GM18867 (cell line): ENCODE data around the gene PDSS2.
"Not testable (repeated sequence)": the region's sequence is repeated elsewhere in the genome, so short reads cannot be mapped to it uniquely, and the experiment has no call there.

Experiments
- ATAC-seq: cut with Tn5 transposase; IDR thresholded peaks from one replicate; pipeline ENCODE4 v1.9.1; 2021; ENCODE audit warnings: mild to moderate bottlenecking, moderate library complexity; ENCODE audit not compliant: unreplicated experiment

Gene PDSS2

DNA sequence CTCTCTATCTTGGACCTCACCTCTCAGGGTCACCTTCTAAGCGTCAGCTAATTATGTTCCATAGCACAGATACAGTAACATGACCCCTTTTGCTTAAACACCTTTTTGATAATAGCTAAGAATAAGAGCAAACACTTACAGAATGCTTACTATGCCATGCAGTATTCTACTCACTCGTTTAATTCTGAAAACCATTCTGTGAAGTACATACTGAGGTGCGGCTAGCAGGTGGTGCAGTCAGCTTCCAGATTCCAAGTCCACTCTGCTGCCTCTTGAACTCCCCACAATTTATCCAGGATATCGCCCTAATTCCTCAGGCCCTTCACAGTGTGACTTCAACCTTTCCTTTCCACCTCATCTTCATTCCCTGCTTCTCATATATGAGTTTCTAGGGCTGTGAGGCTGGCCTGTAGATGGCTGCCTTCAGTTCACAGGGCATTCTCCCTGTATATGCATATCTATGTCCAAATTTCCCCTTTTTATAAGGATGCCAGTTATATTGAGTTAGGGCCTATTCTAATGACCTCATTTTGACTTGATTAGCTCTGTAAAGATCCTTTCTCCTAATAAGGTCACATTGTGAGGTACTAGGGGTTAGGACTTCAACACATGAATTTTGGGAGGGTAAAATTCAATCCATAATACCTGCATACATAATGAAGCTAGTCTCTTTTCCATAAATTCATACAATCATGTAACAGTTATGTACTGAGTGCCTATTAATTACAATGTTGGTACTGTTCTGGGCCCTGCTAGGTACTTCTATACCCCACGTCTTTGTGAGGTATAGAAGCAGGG lies 130.1 kb downstream of the PDSS2 start:
- no peak for ATAC-seq

DNA sequence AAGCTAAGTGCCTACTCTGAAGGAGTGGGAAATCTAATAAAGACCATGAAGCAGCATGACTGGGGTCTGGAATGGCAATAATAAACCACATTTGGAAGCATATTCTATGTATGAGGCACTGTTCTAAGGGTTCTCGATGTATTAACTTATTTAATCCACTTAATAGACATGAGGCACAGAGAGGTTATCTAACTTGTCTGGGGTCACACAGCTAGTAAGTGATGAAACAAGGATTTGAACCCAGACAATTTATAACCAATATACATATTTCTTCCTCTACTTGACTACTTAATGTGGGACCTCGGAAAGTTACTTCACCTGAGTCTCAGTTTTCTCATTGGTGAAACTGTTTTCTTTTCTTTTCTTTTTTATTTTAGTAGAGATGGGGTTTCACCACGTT lies 131.3 kb downstream of the PDSS2 start:
- no peak for ATAC-seq

DNA sequence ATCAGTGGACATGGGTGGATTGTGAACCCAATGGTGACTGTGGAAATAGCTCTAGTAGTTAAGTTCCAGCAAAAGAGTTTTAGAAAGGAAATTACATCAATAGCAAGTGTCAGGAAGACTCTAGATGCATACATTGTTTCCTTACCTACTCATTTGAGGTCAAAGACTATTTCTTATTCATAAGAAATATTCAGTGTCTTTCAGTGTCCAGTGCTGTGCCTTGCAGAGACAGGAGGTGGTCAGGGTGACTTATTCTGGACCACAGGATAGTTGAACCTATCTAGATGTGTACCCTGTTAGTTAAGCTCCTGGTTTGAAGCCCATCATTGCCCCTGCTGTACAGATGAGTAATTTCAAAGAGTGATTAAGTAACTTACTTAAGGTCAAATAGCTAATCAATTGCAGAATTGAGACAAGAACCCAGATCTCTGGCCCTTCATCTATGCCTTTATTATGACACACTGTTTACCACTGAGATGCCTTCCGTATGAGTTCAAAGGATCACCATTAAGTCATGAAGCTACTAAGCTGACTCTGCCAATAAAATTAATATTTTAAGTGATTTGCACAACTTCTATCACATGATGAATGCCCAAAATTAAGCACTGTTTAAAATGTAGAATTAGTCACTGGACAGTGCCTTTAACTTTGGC lies 136.1 kb downstream of the PDSS2 start:
- ATAC-seq = no peak

DNA sequence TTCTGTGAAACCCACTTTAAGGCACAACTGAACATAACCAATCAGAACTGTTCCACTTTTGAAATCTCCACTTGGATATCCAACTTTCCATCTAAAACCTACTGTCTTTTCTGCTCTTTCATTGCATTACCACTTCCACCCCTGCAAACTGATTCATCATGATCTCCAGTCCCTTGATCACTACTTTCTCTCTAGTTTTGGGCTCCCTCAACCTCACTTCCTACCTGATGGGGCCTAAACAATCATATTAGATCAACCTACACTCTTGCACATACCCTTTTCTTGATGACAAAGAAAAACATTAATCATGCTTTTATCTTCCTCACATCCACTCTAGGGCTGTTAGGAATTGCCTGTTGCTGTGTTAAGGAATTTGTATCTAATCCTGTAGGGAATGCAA lies 137.6 kb downstream of the PDSS2 start:
- no peak for ATAC-seq

DNA sequence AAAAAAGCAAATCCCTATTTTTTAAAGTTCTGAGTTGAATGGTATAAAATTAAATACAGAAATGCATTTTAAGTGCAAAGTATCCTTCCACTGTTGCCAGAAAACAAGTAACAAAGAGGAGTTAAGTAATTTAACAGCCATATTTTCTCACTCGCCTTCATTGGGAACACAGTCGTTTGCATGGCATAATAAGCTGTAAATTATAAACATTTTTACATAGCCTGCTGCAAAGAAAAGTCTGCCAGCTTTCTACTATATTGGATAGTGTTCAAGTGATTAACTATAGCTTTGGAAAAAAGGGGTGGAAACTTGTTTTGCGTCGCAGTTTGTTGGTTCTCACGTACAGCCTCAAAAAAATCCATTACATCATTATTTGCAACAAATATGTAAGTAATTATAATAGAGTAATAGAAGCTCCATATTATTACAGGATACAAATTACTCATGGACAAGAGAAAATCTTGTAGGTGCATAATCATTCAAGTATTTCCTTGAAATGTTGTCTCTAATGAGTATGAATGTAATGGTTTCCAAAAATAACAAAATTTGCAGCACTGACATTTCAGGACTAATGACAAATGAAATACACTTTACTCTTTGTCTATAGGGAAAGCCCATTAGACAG lies 139.3 kb downstream of the PDSS2 start:
- ATAC-seq = no peak

DNA sequence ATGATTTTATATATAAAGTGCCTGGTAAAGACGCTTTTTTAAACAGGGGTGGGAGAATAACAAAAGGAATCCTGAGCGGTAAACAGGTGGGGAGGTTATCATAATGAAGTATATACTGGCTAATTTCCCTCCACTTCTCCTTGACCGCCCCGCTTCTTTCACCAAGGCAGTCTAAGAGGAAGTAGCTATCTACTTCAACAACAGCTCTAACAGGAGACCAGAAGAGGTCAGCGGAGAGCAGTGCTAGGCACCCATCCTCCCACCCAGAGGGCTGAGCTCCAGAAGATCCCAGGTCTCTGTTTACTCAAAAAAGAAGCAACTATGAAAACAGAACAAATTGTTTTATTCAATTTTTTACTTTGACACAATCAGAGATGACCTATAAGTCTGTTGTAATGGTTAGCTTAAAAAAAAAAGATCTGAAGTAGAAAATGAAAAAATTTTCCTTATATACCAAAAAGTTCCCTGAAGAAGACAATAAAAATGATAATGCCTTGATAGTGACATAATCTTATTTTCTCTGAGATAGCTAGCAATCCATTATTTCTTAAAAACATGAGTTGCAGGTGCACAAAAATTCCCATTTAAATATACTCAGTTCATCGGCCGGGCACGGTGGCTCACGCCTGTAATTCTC lies 141.1 kb downstream of the PDSS2 start:
- ATAC-seq = peak; percentile 89

DNA sequence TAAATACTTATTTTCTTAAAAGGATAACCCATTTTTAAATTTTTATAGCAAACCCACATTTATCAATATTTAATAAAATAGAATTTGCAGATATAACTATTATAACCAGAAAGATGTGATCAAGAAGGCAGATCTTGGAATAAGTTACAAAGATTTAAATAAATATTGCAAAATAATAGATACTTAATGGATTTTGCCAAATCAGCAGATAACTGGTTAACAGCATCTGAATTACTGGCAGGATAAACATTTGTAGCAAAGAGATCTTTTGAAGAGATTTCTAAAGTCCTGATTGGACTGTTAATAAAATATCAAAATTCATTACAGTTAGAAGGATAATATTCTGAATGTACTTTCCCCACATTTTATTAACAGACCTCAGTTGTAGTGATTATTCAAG lies 144.2 kb downstream of the PDSS2 start:
- ATAC-seq = no peak

DNA sequence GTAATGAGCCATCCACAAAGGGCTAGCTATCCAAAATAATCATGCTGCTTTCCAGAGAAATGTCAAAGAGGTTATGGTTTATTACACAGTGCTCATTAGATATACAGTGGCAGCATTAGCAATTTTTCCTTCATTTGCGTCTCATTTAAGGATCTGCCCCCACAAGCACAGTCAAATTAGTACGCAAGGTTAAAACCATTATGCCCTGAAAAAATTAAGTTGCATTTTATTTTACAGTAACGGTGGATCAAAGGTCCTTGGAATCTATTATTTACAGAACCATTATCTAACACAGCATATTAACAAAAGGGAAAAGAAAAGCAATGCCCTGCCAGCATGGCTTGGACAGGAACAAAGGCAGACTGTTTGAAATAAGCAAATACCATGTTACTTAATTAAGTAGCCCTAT lies 144.8 kb downstream of the PDSS2 start:
- no peak for ATAC-seq

DNA sequence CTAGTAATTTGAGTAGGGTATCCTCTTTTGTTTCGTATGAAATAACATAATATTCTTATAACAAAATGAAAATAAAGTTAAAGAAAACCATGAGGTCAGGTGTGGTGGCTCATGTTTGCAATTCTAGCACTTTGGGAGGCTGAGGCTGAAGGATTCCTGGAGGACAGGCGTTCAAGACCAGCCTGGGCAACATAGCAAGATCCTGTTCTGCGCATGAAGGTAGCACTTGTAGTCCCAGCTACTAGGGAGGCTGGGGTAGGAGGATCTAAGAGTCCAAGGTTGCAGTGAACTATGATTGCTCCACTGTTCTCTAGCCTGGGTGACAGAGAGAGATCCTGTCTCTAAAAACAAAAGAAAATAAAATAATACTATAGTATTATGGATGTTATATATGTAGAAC lies 145.6 kb downstream of the PDSS2 start:
- no peak for ATAC-seq

DNA sequence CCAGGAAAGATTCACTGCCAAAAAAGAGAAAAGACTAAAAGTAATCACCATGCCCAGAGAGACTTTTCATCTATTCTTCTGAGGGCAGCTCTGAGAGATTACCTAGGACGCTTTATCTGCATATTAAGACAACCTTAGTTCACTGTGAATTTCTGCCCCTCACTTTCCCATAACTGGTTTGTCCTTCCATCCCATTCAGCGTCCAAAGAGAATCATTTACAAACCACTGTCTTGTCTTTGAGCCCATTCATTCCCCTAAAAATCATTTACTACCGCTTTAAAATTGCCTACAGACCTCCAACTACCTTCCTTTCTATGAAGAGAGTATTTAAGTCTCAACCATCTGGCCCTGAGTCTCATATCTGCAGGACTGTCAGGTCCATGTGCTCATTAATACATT lies 149.0 kb downstream of the PDSS2 start:
- ATAC-seq = no peak

DNA sequence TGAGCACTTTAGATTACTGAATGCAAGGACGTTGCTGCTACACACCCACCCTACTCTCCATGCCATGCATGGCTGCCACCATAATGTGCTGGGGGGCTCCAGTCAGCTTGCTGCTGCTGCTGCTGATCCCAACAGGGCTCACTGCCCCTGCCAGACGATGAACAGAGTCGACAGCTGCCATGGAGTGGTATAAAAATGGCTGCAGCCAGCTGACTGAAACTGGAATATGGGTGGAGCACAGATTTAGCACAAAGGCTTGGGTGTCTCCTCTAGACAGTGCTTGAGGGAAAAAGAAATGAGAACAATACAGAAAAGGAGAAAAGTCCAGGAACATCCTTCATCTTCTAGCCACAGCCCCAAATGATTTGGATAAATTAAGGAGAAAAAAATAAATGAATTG lies 150.7 kb downstream of the PDSS2 start:
- no peak for ATAC-seq

DNA sequence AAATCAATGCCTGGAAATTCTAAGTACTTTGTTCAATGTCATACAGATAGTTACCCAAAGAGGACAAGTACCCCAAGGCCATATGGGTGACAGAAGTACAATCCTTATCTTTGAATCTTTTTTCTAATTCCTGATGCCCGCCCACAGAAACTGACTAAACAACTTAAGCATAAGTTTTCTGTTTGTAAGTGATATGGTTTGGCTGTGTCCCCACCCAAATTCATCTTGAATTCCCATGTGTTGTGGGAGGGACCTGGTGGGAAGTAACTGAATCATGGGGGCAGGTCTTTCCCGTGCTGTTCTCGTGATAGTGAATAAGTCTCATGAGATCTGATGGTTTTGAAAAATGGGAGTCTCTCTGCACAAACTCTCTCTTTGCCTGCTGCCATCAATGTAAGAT lies 153.4 kb downstream of the PDSS2 start:
- ATAC-seq = not testable (repeated sequence)

DNA sequence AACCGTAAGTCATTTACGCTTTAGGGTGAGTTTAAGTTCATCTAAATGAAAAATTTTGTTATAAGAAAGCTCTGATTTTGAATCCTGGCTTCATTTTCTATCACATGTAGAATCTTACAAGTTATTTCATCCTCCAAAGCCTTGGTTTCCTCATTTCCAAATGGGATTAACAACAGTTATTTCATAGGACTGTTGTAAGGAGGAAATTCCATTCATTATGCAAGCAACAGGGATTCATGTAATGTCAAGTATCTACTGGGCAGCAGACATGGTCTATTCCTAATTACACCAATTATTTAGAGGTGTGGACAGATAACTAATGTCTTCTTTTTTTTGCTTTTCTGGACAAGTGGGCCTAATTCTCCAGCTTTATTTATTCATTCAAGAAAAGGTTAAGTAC lies 154.0 kb downstream of the PDSS2 start:
- ATAC-seq = no peak

DNA sequence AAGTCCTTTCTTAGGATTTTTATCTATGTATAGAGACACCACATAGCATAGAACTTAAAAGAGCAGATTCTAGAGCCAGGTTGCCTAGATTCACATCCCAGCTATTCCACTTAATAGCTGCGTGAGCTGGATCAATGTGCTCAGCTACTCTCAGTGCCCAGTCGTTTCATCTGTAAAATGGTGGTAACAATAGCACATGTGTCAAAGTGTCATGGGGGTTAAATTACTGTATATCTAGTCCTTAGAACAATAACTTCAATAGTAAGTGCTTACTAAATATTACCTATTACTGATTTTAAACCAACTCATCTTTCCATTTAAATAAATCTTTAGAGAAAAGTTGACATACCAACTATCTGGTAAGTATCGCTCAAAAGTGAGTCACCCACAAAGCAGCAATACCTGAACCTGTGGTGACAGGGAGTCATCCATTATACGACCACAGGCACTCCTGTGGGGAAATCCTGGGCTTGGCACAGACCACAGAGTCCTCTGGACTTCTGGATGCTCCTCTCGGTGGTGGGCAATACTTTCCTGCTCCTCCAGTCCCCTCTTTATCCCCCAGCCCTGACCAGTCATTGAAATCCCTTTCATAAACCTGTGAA lies 154.8 kb downstream of the PDSS2 start:
- no peak for ATAC-seq

DNA sequence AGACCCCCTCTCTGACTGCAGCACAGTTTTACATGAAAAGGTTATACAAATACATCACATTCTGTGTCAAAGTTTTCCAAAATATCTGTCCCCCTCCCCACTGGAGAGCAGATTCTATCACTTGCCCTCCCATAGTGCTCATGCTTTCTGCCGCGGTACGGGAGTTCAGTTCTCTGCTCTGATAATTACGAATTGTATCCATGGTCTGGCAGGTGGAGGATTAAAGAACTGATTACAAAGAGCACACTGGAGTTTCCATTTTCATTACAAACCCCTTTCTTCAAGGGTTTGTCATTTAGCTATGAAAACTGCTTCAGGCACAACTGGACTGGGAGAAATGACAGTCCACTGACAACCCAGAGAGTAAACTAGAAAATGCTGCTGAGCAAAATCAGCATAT lies 166.0 kb downstream of the PDSS2 start:
- ATAC-seq = no peak

DNA sequence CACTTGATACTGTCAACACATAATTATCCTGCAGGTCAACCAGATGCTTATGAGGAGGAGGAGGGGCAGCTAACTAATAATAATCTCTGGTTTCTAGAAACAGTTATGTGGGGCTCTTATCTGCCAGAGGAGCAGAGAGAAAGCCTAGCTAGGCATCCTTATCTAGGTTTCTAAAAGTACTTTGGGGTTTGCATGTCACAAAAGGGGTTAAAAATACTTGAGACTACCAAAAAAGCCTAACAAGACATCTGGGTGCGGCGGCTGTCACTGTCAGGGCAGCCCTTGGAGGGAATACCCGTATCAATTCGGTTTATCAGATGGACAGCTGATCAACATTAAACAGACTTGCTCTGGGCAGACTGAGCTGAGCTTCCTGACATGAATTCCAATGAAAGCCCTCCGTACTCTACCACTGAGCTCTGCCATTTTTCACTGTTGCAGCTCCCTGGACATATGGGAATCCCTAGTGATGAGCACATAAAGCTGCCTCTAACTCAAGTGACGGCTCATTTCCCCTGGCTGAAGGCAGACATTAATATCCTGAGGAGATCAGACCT lies 166.6 kb downstream of the PDSS2 start:
- ATAC-seq = no peak

DNA sequence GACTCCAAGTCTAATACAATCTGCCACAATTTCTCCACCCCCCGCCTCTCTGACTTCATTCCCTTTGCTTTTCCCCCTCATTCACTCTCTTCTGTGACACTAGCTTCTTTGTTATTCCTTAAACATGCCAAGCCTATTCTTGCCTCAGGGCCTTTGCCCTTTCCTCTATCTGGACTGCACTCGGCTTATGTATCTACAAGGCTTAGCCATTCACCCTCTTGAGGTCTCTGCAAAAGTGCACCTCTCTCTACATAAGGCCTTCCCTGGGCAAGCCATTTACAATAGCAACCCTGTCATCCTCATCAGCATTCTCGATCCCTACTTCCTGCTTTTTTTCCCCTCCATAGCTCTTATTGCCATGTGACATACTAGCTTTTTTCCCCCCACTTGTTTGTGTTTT lies 168.9 kb downstream of the PDSS2 start:
- no peak for ATAC-seq

DNA sequence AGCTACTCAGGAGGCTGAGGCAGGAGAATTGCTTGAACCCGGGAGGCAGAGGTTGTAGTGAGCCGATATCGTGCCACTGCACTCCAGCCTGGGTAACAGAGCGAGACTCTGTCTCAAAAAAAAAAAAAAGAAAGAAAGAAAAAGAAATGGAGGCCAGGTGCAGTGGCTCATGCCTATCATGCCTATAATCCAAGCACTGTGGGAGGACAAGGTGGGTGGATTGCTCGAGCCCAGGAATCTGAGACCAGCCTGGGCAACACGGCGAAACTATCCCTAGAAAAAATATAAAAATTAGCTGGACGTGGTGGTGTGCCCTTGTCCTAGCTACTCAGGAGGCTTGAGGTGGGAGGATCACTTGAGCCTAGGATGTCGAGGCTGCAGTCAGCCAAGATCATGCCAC lies 170.1 kb downstream of the PDSS2 start:
- ATAC-seq = not testable (repeated sequence)

DNA sequence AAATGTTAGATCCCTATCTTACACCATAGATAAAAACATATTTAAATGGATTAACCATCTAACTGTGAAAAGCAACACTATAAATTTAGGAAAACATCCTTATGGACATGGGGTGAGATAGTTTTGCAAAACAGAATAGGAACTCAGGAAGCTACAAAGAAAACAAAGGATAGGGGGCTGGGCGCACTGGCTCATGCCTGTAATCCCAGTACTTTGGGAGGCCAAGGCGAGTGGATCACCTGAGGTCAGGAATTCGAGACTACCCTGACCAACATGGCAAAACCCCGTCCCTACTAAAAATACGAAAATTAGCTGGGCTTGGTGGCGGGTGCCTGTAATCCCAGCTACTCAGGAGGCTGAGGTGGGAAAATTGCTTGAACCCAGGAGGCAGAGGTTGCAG lies 173.7 kb downstream of the PDSS2 start:
- not testable (repeated sequence) for ATAC-seq

DNA sequence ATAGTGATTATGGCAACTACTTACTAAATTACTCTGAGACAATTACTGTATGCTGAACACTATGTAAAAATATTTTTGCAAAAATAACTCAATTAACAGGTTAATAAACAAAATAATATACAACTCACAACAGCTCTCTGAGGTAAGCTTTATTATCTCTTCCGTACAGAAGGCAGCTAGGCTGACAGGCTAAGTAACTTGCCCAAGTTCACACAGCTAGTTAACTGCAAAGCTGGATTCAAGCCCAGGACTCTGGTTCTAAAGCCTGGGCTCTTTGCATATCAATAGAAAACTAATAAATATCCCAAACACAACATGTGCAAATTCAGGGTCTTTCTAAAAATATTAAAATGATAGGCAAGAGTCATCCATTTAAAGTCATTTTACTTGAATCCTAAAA lies 174.6 kb downstream of the PDSS2 start:
- ATAC-seq = no peak

DNA sequence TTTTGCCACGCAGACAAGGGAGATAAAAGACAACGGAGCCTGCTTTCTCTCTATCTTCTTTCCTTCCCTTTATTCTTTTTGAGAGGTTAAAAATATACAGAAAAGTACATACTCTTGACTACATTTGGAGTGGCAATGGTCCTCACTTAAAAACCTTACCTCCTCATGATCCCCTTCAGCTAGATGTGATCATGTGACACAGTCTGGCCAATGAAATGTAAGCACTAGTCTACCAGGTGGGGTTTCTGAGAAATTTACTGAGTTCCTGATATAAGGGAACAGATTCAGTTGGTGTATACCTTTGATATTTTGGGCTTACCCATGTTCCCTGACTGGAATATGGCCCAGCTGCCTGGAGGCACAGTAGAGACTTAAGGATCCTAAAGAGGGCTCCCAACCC lies 178.6 kb downstream of the PDSS2 start:
- ATAC-seq = no peak
